Inflammatory macrophage treated with lipopolysaccharide for 1 hour (primary cell): ENCODE measurements around the gene IQCE.
A peak's percentile ranks its signal among the peaks of the same experiment; 100 is the strongest.

Experiments used
- DNase-seq, 2 donors: peaks; one replicate each; pipeline ENCODE4 v3.0.0-alpha.2; 2020 to 2022

Gene IQCE, protein sequence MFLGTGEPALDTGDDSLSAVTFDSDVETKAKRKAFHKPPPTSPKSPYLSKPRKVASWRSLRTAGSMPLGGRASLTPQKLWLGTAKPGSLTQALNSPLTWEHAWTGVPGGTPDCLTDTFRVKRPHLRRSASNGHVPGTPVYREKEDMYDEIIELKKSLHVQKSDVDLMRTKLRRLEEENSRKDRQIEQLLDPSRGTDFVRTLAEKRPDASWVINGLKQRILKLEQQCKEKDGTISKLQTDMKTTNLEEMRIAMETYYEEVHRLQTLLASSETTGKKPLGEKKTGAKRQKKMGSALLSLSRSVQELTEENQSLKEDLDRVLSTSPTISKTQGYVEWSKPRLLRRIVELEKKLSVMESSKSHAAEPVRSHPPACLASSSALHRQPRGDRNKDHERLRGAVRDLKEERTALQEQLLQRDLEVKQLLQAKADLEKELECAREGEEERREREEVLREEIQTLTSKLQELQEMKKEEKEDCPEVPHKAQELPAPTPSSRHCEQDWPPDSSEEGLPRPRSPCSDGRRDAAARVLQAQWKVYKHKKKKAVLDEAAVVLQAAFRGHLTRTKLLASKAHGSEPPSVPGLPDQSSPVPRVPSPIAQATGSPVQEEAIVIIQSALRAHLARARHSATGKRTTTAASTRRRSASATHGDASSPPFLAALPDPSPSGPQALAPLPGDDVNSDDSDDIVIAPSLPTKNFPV

DNA sequence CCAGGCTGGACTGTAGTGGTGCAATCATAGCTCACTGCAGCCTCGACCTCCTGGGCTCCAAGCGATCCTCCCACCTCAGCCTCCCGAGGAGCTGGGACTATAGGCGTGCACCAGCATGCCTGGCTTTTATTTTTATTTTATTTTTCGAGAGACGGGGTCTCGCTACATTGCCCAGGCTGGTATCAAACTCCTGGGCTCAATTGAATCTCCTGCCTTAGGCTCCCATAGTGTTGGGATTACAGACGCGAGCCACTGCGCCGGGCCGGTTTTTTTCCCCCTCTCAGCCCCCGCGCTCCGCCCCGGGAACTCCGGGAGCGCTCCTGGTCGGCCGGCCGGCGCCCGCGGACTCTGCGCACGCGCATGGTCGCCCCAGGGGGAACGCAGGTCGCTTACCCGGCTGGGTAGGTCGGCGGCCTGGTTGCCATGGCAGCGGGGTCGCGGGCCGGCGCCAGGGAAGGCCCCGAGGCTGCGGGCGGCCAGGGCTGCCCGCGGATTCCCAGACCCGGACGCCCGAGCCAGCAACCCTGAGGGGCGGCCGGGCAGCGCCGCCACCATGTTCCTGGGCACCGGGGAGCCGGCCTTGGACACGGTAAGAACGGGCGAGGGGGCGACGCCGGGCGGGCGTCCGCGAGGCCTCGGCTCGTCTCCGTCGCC, at the start of gene IQCE:
Gene IQCE, plus strand, starts transcription at position 351 of the 654 bp plus-strand sequence. Its CDS starts 203 bp downstream, at position 554.
- peak; percentile 76 to 89 for DNase-seq

DNA sequence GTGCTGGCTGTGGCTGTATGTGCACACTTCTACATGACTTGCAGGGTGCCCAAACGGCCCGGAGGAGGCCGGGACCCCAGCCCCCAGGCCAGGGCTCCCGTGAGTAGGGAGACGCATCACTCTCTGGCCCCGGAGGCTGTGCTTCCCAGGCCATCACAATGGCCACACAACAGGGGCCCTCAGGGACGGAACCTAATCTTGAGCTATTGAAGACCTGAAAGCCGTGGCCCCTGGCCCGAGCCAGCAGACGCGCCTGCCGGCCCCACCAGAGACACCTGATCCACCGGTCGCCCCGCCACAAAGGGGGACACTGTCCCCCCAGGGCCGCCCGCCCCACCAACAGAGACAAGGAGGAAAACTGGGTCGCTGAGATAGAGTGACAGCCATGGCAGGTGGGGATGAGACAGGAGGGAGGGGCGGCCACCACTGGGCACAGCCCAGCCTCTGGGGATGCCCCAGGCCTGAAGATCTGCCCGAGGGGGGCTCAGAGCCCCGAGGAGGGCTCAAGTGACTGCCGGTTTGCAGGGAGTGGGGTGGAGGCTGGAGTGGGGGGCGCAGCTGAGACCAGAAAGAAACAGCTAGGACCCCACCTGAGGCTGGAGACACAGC, 49.4 kb upstream of the IQCE start:
- no peak for DNase-seq

DNA sequence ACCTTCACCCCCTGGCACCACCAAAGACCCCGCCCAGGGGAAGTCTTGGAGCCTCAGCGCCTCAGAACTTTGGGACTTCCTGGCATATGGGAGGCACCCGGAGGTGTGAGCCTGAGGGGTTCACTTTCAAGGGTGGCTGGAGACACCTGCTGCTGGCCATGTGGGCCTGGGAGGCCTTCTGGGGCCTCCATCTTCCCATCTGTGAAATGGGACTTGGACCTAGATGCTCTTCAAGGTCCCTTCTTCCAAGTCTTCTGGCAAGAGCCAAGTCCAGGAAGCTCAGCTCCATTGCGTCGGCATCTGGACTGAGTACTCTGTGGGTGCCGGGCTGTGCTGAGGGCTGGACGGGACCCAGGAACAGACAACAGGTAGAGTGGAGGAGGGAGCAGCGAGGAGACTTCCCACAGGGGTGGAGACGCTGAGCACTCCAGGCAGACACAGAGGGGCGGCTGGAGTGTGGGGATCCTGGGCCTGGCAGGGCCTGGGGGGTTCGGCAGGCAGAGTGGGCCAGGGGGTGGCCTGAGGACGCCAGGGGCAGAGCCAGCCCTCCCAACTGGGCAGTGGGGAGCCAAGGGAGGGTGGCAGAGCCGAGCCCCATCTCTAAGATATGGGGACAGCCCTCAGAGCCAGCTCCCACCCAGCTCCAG, 48.5 kb upstream of the IQCE start:
- no peak for DNase-seq

DNA sequence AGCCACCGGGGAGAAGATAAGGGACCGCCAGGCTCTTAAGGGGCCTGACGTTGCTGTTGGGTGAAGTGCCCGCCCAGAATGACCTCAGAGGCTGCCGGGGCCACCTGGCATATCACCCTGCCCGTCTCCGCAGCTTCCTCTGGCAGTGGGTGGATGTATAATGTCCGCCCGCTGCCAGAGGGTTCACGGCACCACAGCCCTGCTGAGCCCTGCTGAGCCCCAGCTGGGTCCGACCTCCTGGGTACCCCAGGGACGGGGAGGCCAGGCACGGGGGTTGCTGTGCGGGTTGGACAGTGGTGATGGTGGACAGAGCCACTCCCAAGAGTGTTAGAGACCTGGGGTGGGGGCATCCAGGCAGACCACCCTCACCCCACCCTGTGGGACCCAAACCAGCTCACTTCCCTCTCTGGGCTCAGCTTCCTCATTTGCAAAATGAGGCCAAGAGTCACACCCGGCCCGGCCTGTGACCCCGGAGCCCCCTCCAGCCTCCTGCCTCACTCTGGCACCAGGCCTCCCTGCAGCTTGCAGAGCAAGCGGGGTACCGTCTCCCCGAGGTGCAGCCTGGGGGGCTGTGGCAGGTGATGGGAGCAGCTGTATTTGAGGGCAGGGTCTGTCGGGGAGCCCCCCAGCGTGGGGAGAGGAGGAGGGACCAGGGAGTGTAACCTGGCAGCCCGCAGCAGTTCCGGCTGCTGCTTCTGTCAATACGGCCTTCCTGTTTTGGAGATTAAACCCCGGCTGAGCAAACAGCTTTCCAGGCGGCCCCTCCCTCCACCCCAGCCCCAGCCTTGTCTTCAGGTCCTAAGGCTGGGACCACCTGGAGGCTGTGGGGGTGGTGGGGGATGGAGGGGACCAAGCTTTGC, 47.6 kb upstream of the IQCE start:
- peak in 1 of 2 donors; percentile 57 for DNase-seq

DNA sequence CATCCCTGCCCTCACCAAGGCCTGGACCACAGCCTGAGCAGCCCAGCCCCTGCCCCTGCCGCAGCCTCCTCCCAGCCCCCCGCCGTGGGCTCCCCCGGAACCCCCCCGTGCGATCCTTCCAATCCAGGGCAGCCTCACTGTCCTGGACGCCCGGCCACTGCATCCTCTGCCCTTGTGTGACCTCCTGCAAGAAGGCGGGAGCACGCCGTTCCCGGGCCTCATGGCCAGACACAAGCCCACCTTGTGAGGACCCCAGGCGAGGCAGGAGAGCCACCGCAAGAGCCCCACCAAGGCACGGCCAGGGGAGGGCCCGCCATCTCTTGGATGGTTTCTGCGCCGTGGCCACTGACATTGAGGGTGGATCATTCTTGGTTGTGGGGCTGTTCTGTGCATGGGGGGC, 47.0 kb upstream of the IQCE start:
- no peak for DNase-seq

DNA sequence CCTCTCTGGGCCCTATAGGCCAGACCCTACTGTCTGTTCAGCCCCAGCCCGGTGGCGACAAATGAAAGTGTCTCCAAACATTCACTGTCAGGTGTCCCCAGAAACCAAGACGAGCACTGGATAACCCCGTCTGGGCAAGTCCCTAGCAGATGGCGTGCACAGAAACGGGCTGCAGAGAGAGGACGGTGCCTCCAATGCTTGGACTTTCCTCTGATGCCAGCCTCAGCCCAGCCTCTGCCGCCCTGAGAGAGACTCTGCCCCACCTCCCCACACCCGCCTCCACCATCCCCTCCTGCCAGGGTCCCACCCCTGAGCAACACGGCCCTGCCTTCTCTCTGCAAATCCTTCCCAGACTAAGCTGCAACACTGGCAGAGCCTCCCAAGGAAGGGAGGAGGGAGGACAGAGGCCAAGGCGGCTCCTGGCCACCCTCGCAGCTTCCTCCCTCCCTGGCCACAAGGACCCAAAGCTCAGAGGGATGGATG, 46.6 kb upstream of the IQCE start:
- peak in 1 of 2 donors; percentile 48 for DNase-seq

DNA sequence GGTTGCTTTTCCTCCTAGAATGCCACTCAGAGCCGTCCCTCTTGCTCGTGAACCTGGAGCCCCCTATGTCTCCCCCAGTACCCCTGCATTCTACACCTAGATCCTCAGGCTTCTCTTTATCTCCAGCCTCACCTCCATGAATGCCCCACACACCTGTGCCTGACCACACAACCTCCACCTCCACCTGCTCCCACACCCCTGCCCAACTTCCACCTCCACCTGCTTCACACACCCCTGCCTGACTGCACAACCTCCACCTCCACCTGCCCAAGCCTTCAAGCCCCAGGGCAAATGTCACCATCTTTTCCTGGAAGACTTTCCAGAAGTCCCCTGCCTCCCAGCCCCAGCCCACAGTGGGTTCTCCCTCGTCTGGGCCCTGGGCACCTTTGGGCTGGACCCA, 46.1 kb upstream of the IQCE start:
- no peak for DNase-seq

DNA sequence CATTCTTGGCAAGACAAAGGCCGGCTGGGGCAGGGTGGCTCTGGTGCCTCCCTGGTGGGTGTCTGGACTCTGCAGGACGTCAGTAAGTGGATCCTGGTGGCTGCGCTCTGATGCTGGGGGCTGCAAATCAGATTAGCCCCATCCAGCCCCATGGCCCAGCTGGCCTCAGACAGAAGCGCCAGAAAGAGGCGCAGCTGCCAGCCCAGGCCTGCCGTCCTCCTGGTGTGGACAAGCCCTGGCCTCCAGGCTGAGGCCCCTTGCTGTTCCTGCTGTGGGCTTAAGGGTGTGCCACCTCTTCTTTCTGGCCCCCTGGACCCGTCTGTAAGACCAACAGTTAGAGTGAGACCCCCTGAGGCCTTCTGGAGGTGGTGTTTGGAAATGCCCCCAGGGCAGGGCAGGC, 45.1 kb upstream of the IQCE start:
- DNase-seq, result no peak

DNA sequence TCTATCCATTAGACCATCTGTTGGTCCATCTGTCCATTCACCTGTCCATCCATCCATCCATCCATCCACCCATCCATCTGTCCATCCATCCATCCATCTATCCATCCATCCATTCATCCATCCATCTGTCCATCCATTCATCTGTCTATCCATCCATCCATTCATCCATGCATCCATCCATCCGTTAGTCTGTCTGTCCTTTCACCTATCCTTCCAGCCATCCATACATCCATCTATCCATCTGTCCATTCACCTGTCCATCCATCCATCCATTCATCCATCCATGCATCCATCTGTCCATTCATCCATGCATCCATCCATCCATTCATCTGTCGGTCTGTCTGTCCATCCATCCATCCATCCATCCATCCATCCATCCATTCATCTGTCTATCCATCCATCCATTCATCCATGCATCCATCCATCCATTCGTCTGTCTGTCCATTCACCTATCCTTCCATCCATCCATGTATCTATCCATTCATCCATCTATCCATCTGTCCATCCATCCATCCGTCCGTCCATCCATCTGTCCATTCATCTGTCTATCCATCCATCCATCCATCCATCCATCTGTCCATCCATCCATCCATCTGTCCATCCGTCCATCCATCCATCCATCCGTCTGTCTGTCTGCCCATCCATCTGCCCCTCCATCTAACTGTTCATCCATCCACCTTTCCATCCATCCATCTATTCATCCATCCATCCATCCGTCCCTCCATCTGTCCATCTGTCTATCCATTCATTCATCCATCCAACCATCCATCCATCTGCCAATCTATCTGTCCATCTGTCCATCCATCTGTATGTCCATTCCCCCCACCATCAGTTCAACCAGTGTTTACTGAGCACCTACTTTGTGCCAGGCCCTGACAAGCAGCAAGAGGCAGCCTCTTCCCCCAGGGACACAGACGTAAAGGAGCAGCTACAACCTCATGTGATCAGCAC, 44.0 kb upstream of the IQCE start:
- DNase-seq, result no peak

DNA sequence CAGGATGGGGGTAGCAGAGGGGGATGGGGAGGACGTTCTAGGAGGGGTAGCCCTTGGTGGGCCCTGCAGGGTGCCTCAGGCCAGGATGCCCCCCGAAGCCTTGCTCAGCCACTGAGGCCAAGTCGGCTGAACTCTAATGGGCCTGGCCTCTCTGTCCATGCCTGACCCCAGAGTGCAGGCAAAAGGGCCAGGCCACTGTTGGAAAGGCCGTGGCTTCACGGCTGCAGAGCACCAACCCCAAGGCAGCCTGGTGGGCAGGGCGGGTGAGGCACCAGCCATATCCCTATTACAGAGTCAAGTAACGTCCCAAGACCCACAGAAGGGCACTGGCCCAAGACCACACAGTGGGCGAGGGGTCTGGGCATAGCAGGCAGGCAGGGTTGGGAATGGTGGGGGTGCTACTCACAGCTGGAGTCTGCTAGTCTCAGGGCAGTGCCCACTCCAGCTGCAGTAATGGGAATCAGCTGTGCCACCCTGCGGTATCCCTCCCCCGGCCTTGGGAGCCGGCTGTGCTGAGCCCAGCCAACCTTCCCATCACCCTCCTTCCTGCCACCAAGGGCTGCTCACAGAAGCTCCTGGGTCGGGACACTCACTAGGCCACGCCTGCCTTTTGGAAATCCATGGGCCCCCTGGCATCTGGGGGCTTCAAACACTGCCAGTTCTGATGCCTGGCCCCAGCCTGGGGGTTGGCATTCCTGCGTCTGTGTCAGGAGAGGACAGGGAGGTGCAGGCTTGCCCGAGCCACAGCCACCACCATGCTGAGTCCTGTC, 43.2 kb upstream of the IQCE start:
- DNase-seq, result no peak

DNA sequence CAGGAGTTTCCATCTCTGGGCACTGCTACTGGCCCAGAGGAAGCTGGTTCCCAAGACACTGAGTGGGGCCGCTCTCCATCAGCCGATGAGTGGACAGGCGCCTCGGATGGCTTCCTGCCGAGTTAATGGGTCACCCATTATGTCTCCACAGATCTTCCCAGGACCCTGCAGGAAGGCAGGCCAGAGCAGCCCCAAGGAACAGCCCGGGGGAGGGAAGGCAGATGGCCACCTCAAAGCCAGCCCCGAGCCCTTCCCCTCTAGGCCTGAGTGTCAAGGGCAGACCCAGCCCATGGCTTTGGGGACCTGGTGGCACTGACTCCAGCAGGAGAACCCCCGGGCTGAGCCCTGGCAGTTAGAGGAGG, 42.6 kb upstream of the IQCE start:
- DNase-seq, result no peak

DNA sequence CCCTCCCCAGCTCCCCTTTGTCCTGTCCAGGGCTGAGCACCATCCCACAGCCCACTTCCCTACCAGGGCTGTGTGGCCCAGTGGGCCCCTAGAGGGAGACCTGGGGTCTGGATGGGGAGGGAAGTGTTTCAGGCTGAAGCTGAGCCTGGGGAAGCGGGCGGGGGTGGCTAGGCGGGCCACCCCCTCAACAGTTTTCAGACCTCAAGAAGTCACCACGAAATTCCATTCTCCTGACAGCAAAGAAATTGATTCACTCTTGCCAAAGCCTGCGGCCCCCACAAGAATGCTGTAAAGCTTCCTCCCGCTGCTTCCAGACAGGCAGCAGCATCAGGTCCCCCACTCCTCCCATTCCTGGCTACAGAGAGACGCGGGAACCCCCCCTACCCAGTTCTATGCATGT, 41.8 kb upstream of the IQCE start:
- no peak for DNase-seq

DNA sequence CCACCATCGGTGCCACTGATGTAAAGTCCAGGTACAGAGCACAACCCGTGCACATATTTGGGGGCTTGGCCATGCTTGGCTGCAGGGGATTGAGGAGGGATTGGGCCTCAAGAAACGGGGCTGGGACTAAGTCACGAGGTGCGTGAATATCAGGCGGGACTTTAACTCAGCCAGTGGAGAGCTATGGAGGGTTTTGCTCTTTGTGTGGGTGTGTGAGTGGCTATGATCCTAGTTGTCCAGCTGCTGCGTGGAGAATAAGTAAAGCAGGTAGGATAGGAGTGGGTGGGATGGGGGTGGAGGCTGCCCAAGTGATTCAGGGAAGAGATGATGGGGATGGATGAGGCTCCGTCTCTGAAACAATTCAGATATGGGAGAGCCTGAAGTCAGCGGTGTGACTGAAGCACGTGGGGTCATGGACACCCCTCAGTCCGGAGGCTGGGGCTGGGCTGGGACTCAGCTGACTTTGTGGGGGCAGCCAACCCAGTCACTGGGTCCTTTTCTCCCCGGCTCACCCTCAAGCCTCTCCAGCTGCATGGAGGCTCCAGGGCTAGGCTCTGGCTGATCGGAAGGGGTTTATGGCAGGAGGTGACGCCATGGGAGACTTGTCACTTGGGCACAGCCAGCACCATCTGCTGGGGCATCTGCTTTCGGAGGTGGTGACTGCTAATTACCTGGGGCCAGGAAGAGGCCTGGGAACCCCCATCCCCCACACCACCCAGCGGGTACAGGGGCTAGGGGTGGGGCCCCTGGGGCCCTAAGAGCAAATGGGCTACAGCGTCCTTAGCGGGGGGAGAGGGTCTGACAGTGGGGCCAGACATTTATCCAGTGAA, 40.9 kb upstream of the IQCE start:
- no peak for DNase-seq

DNA sequence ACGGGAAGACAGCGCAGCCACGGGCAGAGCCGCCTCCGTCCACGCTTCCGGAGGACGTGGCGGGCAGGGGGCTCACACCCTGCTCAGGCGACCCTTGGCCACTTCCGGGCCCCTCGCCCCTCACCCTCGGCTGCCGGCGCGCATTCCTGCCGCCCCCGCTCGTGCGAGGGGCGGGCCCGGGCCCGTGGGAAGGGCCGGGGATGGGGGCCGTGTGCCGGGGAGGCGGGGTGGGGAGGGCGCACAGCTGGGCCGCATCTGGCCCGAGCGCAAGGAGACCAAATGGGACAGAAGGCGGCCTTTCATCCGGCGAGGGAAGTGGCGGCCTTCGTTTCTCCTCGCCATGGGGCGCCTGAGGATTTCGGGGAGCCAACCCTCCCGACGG, 40.1 kb upstream of the IQCE start:
- DNase-seq, result no peak

DNA sequence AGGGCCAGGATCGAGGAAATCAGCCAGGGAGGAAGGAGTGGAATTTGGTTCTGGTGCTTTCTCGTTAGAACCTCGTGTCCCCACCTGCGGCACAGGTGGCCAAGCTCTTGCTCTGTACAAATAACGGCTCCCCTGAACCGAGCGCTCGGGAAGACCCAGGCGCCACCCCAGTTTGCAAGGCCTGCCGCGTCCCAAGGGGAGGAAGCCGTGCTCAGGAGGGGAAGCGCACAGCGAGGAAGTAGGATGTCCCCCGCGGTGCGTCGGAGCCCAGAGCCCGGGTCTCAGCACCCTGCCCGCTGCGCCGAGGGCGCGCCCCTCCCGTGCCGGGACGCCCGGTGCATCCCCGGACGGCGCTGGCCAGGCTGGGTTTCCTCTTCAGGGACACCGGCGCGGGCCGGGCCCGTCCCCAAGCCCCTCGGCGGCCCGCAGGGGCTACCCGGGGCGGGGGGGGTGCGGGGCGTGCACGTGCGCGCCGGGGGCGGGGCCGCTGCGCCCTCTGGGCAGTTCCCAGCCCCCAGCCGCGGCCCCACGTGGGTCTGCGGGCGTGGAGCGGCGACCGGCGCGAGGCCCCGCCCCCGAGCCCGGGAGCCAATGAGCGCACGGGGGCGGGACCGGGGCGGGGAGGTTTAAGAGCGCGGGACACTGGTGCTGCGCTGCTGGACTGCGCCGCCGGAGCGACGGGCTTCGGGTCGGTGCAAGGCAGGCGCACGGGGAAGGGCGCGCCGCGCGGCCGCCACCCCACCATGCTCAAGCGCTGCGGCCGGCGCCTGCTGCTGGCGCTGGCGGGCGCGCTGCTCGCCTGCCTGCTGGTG, 39.5 kb upstream of the IQCE start, which contains the start of gene LFNG:
Gene LFNG, plus strand, starts transcription at position 656 of the 812 bp plus-strand sequence. Its CDS starts 88 bp downstream, at position 744.
- peak; percentile 88 to 94 for DNase-seq

DNA sequence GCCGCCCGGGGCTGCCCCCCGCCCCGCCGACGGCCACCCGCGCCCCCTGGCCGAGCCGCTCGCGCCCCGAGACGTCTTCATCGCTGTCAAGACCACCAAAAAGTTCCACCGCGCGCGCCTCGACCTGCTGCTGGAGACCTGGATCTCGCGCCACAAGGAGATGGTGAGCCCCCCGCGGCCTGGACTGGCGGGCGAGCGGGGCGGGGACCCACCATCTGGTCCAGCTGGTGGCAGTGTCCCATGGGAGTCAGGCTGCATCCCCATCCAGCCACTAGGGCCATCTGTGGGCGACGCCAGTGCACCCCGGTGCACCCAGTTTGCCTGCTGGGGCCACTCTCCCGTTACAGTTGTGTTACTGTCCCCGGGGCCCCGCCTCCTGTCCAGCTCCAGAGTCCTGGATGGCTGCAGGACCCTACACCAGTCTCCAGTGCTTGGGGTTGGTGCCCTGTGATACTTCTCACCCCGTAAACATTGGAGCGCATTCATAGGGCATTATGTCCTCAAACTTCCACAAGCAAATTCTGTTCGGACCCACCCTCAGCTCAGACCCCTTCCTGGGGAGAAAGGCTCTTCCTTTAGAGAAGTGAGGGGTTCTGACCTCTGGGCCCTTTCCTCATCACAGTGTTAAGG, 38.5 kb upstream of the IQCE start:
- peak; percentile 49 to 51 for DNase-seq

DNA sequence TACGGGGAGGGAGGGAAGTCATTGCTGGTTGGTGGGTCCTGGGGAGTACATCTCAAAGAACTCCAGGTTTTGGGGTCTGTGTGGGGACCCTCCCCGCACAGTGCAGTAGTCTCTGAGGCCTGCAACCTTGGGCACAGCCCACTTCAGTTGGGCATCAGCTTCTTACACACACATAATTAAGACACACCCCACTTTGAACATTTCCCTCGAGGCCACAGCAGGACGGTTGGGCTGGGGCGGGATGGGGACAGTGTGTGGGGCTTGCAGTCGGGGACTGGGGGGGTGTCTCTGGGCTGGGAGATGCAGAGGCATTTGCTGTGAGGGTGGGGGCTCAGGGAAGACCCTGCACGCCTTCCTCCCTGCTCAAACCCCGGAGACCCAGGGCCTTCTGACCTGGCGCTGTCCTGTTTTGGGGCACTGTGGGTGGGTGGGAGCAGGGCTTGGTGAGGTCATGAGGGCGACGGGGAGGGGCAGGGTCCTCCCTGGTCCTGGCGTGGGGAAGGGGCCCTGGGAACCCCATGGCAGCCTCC, 38.0 kb upstream of the IQCE start:
- no peak for DNase-seq
